ENCODE data around the gene THUMPD3.

THUMPD3 gene

GRCh38 chr3:9397332-9397905, 34.6 kb downstream of the THUMPD3 start, which contains the start of gene SETD5:
TSS of gene SETD5 (plus strand) at chr3:9397615. CDS start at chr3:9428939, 31,324 bp downstream.
- peak; percentile 99 to 100 for DNase-seq (ENCODE audit: low read depth in 2 of 2)

- DNase-seq (ENCODE audit: low read depth in 2 of 2): peak; percentile 8 to 16
Observed at GRCh38 chr3:9397906-9398699, 35.2 kb downstream of the THUMPD3 start.

GRCh38 chr3:9398700-9399336, 36.0 kb downstream of the THUMPD3 start:
- peak in 1 of 2 donors; percentile 9 for DNase-seq (ENCODE audit: low read depth in 2 of 2)

- DNase-seq (ENCODE audit: low read depth in 2 of 2): no peak
Observed at GRCh38 chr3:9399337-9399703, 36.5 kb downstream of the THUMPD3 start.

GRCh38 chr3:9399746-9400145, 36.9 kb downstream of the THUMPD3 start:
- DNase-seq (ENCODE audit: low read depth in 2 of 2): no peak

- DNase-seq (ENCODE audit: low read depth in 2 of 2): no peak
Observed at GRCh38 chr3:9400616-9401015, 37.8 kb downstream of the THUMPD3 start.

- DNase-seq (ENCODE audit: low read depth in 2 of 2): no peak
Observed at GRCh38 chr3:9401986-9402385, 39.1 kb downstream of the THUMPD3 start.

GRCh38 chr3:9402410-9403228, 39.8 kb downstream of the THUMPD3 start:
- no peak for DNase-seq (ENCODE audit: low read depth in 2 of 2)

- no peak for DNase-seq (ENCODE audit: low read depth in 2 of 2)
Observed at GRCh38 chr3:9403463-9403862, 40.6 kb downstream of the THUMPD3 start.

- DNase-seq (ENCODE audit: low read depth in 2 of 2): no peak
Observed at GRCh38 chr3:9404680-9405079, 41.8 kb downstream of the THUMPD3 start.

- DNase-seq (ENCODE audit: low read depth in 2 of 2): no peak
Observed at GRCh38 chr3:9405756-9406155, 42.9 kb downstream of the THUMPD3 start.

GRCh38 chr3:9406856-9407626, 44.2 kb downstream of the THUMPD3 start:
- no peak for DNase-seq (ENCODE audit: low read depth in 2 of 2)

- no peak for DNase-seq (ENCODE audit: low read depth in 2 of 2)
Observed at GRCh38 chr3:9408061-9408460, 45.2 kb downstream of the THUMPD3 start.

- DNase-seq (ENCODE audit: low read depth in 2 of 2): no peak
Observed at GRCh38 chr3:9408546-9408945, 45.7 kb downstream of the THUMPD3 start.

GRCh38 chr3:9409981-9410854, 47.4 kb downstream of the THUMPD3 start:
- DNase-seq (ENCODE audit: low read depth in 2 of 2): no peak

GRCh38 chr3:9411302-9411701, 48.4 kb downstream of the THUMPD3 start:
- DNase-seq (ENCODE audit: low read depth in 2 of 2): no peak

- DNase-seq (ENCODE audit: low read depth in 2 of 2): no peak
Observed at GRCh38 chr3:9412293-9412692, 49.4 kb downstream of the THUMPD3 start.

- no peak for DNase-seq (ENCODE audit: low read depth in 2 of 2)
Observed at GRCh38 chr3:9414826-9415225, 52.0 kb downstream of the THUMPD3 start.

- no peak for DNase-seq (ENCODE audit: low read depth in 2 of 2)
Observed at GRCh38 chr3:9415485-9416138, 52.8 kb downstream of the THUMPD3 start.

Data from stimulated activated CD4-positive, alpha-beta T cell treated with anti-CD3 and anti-CD28 coated beads, Interleukin-1b, Interleukin-23, amount 100 ng/mL, for 4 hours (primary cell).